Measurements from ENCODE around the gene B9D2. TPM values are rescaled to one million over a fixed set of nuclear protein-coding genes. Genes with fewer than 3 reads are reported as not detected.

Gene B9D2
- total and polyA plus RNA-seq, 9 donors, result 0.83 to 7.2 (median 4.7) TPM

DNA sequence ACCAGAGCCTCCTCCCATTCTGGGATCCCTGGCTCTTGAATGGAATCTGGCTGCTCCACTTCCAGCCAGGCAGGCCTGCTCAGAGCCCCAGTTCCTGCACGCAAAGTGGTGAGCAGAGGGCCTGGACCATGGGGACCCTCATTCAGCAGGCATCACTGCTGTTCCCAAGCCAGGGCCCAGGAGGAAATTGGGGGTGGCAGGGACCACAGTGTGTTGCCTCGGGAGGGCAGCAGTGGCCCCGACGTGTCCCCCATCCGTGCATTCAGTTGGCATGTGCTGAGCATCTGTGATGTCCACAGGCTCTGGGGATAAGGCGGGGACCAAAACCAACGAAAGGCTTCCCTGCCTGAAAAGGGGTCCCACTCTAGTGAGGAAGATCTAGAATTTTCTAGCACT lies 42.7 kb downstream of the B9D2 start:
- DNase-seq, result no peak
- H3K27ac ChIP-seq, result no peak overlapping the region

DNA sequence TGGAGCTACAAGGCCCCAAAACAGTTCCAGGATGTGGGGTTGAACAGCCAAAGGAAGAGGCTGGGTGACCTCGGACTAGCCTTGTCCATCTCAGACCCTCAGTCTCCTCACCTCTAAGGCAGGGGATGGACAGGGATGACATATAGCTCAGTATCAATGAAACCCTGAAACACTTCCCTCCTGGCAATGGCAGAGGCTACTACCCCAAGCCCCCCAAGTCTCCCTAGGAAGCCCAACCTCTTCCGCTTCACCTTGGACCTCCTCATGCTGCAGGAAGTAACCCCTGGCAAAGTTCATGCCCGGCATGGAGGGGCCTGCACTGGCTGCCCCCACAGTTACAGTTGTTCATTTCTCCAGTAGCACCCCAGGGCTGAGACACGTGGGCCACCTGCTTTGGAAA lies 43.4 kb downstream of the B9D2 start:
- intact Hi-C loops (cut with DNase I), result loop anchor here in 1 of 4 donors (10.0 kb wide), 1 partner anchor 114 kb away; the partner anchor contains the start of gene DMAC2
- peaks cover 30% of the 10 kb centered on the region for H3K4me1 ChIP-seq (ENCODE audit: insufficient read depth)
- H3K27ac ChIP-seq, result no peak overlapping the region
- WGBS, 3 donors, result 83 to 89% (median 87%) methylated on average over 4 of the region's 4 CpGs
- no peak overlapping the region for H3K4me3 ChIP-seq
- H3K36me3 ChIP-seq, result no peaks in the 10 kb centered on the region
- H3K9me3 ChIP-seq, result no peaks in the 10 kb centered on the region
- DNase-seq, result no peak
- no peak for TF ChIP-seq POLR2A (IDR thresholded peaks at IDR 0.05)
- TF ChIP-seq EP300 (IDR thresholded peaks at IDR 0.05), result no peak
- TF ChIP-seq, protein P1, sequence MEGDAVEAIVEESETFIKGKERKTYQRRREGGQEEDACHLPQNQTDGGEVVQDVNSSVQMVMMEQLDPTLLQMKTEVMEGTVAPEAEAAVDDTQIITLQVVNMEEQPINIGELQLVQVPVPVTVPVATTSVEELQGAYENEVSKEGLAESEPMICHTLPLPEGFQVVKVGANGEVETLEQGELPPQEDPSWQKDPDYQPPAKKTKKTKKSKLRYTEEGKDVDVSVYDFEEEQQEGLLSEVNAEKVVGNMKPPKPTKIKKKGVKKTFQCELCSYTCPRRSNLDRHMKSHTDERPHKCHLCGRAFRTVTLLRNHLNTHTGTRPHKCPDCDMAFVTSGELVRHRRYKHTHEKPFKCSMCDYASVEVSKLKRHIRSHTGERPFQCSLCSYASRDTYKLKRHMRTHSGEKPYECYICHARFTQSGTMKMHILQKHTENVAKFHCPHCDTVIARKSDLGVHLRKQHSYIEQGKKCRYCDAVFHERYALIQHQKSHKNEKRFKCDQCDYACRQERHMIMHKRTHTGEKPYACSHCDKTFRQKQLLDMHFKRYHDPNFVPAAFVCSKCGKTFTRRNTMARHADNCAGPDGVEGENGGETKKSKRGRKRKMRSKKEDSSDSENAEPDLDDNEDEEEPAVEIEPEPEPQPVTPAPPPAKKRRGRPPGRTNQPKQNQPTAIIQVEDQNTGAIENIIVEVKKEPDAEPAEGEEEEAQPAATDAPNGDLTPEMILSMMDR (IDR thresholded peaks at IDR 0.05), result no peak
- no peaks in the 10 kb centered on the region for H3K27me3 ChIP-seq

More for the DNA sequence above, 42.7 kb downstream of the B9D2 start:
- intact Hi-C loops (cut with DNase I), result loop anchor here in 1 of 4 donors (10.0 kb wide), 1 partner anchor 114 kb away; the partner anchor contains the start of gene DMAC2
- no peaks in the 10 kb centered on the region for H3K27me3 ChIP-seq
- H3K4me3 ChIP-seq, result no peak overlapping the region
- 68 to 89% (median 85%) methylated on average over 7 of the region's 7 CpGs for WGBS, 3 donors
- TF ChIP-seq POLR2A (IDR thresholded peaks at IDR 0.05), result no peak
- TF ChIP-seq EP300 (IDR thresholded peaks at IDR 0.05), result no peak
- TF ChIP-seq, protein P1 (IDR thresholded peaks at IDR 0.05), result no peak
- H3K36me3 ChIP-seq, result no peaks in the 10 kb centered on the region
- H3K4me1 ChIP-seq (ENCODE audit: insufficient read depth), result peaks cover 34% of the 10 kb centered on the region
- H3K9me3 ChIP-seq, result no peaks in the 10 kb centered on the region

DNA sequence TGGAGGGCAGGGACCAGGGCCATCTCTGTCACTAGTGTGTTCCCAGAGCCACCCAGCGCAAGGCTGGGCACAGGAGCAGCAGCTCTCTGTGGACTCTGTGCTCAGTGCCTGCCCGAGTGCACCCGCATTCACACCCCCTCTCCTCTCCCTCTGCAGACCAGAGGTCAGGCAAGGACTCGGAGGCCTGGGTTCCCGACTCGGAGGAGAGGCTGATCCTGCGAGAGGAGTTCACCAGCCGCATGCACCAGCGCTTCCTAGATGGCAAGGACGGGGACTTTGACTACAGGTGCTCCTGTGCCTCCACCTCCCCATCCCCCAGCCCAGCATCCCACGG lies 43.8 kb downstream of the B9D2 start:
- Histone ChIP-seq H3K27me3 (no peaks in the 10 kb centered on the region), H3K36me3 (no peaks in the 10 kb centered on the region), H3K9me3 (no peaks in the 10 kb centered on the region), H3K4me3 (no peak overlapping the region), H3K27ac (no peak overlapping the region), H3K4me1 (ENCODE audit: insufficient read depth) (peaks cover 29% of the 10 kb centered on the region)
- intact Hi-C loops (cut with DNase I), result loop anchor here in 1 of 4 donors (10.0 kb wide), 1 partner anchor 115 kb away; the partner anchor contains the start of gene DMAC2
- DNase-seq, result no peak
- WGBS, 3 donors, result 86 to 89% (median 86%) methylated on average over 11 of the region's 11 CpGs
- TF ChIP-seq, protein P1 (IDR thresholded peaks at IDR 0.05), result no peak
- TF ChIP-seq POLR2A (IDR thresholded peaks at IDR 0.05) (no peak), EP300 (IDR thresholded peaks at IDR 0.05) (no peak)

DNA sequence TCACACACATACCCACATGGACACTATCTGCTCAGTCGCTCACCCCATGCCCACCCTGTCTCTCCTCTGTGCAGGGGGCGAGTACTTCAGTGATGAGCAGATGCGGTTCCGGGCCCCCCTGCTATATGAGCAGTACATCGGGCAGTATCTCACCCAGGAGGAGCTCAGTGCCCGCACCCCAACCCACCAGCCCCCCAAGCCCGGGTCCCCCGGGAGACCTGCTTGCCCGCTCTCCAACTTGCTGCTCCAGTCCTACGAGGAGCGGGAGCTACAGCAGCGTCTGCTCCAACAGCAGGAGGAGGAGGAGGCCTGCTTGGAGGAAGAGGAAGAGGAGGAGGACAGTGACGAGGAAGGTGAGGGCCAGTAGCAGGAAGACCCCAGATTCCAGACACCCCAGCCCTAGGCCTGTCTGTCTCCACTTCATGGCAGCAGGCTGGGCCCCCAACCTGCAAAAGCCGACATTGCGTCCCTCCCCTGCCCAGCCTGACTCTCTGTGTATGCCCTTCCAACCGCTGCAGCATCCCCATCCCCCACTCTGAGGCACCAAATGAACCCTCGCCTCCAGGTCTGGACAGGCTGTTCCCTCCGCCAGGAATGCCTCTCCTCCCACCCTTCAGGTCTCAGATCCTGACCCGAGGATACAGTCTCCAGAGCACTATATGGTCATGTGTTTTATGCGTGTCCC lies 44.3 kb downstream of the B9D2 start:
- no peak overlapping the region for H3K4me3 ChIP-seq
- intact Hi-C loops (cut with DNase I), result loop anchor here in 1 of 4 donors (10.0 kb wide), 1 partner anchor 115 kb away; the partner anchor contains the start of gene DMAC2
- peaks cover 26% of the 10 kb centered on the region for H3K4me1 ChIP-seq (ENCODE audit: insufficient read depth)
- 82 to 89% (median 82%) methylated on average over 19 to 20 of the region's 20 CpGs for WGBS, 3 donors
- DNase-seq, result no peak
- H3K36me3 ChIP-seq, result no peaks in the 10 kb centered on the region
- no peak overlapping the region for H3K27ac ChIP-seq
- TF ChIP-seq, protein P1 (IDR thresholded peaks at IDR 0.05), result no peak
- TF ChIP-seq POLR2A (IDR thresholded peaks at IDR 0.05) (no peak), EP300 (IDR thresholded peaks at IDR 0.05) (no peak)
- no peaks in the 10 kb centered on the region for H3K27me3 ChIP-seq
- H3K9me3 ChIP-seq, result no peaks in the 10 kb centered on the region

Data from ovary (tissue), 9 donors.